Activated CD4-positive, alpha-beta T cell treated with anti-CD3 and anti-CD28 coated beads for 1 hour (primary cell): ENCODE data around the gene SIPA1L3.
"Not testable (repeated sequence)": the region's sequence is repeated elsewhere in the genome, so short reads cannot be mapped to it uniquely, and the experiment has no call there.

ENCODE experiments used
- DNase-seq: peaks from one replicate; pipeline ENCODE4 v3.0.0-alpha.2; 2020

The SIPA1L3 gene

DNA sequence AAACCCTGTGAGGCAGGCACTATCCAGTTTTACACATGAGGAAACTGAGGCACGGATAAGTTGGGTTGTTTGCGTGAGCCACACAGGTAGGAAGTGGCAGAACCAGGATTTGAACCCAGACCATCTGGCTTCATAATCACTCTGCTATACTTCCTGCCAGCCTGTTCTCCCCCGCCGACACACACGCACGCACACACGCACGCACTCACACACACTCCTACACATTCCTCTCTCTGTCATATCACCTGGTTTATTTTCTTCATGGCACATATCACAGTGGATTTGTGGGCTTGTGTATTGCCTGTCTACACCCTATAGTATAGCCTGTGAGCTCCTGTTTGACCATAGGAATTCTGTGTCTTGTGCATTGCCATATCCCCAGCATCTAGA is 140.0 kb downstream of the SIPA1L3 start:
- DNase-seq: no peak

DNA sequence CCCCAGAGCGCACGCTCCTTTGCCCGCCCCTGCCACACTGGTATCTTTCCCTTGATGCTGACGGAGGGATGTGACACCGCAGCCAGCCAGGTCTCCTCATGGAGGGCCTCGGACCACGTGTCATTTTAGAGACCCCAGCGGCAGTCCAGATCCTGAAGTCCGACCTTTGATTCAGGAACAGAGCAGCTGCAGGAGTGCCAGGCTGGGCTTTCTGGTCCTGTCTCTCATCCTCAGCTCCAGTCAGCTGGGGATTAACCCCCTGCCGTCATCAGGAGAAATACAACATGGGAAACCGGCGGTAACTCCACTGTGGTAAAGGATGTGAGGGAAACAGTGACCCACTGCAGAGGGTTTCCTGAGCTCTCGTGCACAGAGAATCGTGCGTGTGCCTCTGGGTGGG is 140.6 kb downstream of the SIPA1L3 start:
- no peak for DNase-seq

DNA sequence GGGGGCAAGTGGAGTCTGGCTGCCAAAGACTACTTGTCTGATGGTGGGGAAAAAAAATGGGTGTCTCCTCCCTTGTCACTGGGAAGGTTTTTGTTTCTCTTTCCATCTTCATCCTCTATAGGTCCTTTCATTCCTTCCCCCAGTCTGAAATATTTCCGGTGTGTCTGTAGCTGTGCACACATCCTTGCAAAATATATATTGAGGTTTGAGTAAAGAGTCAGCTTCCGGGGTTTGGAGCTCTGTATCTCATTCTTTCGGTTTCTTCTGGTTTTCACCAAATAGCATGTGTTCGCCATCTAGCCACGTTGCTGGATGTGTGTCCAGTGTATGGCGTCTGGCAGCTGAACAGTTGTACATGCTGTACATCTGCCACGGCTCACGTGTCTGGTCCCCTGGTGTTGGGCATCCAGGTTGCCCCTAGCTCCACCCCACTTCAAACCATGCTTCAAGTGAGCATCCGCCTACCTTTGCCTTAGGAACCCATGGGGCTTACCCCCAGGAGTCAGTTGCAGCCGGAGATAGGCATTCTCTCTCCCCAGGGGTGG is 142.2 kb downstream of the SIPA1L3 start:
- peak; percentile 31 for DNase-seq

DNA sequence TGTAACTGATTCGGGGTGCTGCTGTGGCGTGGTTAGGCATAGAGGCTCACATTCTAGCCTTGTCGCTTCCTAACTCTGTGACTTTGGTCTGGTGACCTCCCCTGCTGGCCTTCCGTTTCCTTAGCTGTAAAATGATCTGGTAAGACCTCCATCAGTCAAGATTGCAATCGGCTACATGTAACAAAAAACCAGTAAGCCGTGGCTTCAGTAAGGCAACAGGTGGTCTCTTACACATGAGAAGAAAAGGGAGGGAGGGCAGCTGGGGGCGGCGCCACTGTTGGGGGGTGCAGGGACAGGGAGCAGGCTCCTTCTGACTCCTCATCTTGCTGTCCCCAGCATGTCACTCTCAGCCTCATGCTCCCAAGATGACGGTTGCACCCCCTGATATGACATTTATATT is 148.0 kb downstream of the SIPA1L3 start:
- no peak for DNase-seq

DNA sequence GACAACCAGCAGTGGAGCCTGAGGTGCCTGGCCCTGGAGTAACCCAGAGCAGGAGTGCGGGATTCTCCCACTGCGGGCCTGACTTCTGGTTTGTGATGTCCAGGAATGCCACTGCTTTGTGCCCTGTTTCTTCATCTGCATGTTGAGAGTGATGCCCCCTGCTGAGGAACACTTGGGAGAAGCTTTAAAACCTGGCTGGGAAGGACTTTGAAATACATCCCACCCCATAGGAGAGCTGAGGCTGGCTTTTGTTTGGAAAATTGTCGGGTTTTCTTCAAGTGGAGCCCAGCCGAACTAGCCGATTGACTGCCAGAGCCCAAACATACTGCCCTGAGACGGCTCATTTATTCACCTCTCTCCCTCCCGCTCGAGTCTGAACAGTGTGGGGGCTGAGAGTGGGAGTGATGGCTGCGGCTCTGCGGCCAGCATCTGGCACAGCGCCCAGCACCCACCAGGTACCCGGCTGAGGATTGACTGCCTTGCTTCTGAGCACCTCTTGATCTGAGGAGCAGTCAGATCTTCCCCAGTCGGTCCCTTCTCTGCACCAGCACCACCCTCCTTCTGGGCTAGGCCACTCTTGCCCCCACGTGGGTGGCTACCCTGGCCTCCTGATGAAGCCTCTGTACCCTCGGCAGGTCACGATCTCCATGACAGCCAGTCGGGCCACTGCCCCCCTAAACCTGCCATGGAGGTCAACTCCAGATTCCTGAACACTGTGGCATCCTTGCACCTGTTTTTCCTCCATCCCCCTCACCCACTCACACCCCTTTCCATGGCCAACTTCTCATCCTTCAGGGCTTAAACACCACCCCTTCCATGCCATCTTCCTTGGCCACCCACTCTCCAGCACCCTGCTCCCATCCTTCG is 148.9 kb downstream of the SIPA1L3 start:
- DNase-seq: no peak

DNA sequence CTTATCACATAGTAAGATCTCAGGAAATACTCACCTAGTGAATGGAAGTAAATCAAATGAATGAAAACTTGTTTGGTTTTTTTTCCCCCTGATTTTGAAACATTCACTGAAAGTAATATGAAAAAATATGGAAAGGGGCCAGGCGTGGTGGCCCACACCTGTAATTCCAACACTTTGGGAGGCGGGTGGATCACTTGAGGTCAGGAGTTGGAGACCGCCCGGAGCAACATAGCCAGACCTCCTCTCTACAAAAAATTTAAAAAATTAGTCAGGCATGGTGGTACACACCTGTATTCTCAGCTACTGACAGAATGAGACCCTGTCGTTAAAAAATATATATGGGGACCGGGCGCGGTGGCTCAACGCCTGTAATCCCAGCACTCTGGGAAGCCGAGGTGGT is 149.6 kb downstream of the SIPA1L3 start:
- DNase-seq: no peak

DNA sequence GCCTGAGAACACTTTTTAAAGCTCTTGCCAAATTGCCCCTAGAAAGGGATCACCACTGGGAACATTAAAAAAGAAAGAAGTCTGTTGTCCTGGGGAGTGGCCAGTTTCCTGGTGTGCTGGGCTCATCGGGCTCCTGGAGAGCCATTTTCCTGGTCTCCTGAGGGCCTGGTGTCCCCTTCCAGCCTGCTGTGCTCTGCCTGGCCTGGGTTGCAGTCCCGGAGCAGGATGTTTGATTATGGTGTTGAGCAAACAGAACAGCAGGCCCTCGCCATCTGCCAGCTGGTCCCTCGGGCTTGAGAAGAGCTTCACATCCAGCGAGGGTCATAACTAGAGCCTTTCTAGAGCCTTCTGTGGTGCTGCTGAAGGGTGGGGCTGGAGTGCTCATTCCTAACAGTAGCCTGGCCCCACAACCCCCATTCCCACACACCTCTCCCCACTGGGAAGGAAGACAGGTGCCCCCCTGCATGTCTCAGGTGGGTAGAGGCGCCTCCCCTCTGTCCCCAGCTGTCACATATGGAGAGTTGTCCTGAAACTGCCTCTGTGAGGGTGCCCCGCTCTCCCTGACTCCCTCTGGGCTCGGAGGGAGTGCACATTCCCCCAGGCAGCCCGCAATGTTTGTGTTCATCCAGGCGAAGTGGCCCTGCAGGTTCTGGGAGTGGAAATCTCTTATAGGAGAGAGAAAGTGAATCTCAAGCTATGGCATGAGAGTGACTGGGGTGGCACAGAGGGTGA is 151.1 kb downstream of the SIPA1L3 start:
- no peak for DNase-seq

DNA sequence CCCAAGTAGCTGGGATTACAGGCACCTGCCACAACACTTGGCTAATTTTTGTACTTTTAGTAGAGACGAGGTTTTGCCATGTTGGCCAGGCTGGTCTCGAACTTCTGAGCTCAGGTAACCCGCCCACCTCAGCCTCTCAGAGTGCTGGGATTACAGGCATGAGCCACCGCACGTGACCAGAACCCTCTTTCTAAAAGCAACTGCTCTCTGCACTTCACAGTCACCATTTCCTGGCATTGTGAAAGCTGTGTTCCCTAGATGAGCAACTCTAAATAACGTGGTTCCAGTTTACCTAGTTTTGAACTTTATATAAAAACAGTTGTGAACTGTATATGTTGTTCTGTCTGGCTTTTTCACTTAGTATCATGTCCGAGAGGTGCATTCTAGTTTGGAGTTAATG is 152.9 kb downstream of the SIPA1L3 start:
- no peak for DNase-seq

DNA sequence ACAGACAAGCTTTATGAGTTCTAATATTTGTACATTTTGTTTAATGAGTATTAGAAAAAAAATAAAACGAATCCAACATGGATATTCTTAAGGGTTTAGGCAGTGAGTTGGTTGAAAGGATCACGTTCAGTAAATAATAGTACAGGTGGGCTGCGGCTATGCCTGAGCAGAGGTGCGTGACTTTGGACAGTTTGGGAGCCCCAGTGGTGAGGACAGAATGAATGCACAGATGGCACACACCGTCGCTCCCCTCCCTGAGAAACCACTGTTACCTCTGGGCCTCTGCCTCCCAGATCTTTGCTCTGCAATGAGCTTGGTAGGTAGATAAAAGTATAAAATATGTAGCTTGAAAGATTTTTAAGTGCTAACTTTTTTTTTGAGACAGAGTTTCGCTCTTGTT is 153.3 kb downstream of the SIPA1L3 start:
- no peak for DNase-seq

DNA sequence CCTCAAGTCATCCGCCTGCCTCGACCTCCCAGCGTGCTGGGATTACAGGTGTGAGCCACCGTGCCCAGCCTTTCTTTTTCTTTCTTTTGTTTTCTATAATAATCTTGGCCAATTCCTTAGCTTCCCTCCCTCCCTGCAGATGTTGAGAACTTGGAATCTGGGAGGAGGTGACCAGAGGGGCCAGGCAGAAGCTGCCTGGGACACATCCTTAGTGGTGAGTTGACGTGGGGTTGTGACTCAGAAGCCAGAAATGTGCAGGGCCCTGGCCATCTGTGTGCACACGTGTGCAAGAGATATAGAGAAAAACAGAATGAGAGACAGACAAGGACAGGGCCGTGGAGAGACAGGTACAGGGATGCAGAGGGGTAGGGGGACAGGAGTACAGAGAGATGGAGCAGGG is 154.3 kb downstream of the SIPA1L3 start:
- DNase-seq: no peak

DNA sequence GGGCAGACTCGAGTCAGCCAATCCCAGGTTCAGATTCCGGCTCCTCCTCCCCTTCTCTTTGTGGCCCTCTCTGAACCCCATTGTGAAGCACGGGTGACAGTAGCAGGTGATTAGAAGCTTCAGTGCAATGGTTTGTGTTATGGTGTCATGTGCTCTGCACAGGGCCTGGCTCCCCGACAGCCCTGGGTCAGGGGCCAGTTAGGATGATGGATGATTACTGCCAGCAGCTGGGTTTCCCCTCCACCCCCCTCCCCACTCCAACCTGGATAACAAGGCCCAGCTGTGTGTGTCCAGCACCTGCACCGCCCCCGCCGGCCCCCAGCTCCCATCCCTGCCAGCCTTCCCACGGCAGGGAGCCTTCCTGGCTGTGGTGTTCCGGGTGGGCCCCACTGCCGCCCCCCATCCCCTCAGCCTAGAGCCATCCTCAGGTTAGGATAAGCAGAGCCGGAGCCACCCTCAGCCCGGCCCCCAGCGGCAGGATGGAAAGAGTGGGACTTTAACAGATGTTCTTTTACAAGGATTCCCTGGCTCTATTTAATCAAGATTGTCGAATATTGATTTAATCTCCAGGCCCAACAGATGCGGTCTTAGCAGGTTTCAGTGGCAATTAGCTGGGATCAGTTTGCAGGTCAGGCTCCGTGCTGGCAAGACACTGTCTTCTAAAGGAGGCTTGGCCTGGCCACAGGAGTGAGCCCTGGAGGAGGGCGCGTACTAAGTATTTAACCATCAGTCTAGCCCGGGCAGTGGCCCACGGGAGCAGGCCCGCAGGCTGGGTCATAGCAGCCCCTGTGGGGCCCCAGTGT is 156.2 kb downstream of the SIPA1L3 start:
- no peak for DNase-seq

DNA sequence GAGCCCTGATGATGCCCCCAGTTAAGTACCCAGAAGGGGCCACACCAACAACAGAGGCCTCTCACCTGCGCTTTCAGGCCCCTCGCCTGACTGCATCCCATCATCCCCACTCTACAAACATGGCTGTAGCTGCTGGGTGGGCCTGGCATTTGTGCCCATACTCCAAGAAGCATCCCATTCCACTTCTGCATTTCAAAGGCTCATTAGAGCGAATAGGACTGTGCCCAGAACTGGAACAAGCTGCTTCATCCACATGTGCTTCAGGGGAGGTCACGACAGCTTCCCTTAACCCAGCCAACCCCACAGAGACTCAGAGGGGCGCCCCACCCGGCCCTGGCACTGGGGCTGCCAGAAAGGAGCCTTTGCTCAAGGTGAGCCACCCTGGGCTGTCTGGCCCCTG is 156.9 kb downstream of the SIPA1L3 start:
- DNase-seq: no peak

DNA sequence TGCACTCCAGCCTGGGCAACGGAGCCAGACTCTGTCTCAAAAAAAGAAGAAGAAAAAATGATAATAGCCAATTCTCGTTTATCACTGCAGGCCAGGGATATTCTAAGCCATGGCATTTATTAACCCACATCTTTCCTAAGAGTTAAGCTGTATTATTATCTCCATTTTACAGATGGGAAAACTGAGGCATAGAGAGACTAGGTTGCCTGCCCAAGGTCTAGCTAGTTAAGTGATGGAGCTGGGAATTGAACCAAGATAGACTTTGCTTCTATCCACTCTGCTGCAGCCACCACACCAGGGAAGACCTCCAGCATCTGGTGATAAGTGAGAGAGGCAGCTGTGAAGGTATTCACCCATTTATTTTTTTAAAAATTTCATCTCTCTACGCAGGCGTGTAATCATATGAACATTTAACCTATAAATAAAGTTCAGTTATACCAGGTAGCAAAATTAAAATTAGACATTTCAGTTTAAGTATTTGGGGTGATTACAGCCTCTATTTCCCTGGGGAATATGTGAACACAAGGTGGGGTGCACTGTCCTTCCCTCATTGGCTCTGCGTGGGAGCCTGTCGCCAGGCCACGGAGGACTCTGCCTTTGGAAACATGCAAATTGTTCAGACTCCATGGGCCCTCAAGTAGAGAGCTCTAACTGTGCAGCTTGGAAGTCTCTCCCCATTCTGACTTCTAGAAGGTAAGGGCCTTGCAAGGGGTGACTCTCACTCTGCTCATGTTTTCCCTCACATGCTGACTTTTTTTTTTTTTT is 157.8 kb downstream of the SIPA1L3 start:
- no peak for DNase-seq

DNA sequence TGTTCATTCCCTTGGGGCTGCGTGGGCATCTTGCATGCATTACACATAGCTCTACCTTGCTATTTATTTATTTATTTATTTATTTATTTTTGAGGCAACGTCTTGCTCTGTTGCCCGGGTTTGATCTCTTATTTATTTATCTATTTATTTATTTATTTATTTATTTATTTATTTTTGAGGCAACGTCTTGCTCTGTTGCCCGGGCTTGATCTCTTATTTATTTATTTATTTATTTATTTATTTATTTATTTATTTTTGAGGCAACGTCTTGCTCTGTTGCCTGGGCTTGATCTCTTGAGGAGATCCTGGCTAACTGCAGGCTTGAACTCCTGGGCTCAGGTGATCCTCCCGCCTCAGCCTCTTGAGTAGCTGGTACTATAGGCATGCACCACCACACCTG is 158.8 kb downstream of the SIPA1L3 start:
- not testable (repeated sequence) for DNase-seq

DNA sequence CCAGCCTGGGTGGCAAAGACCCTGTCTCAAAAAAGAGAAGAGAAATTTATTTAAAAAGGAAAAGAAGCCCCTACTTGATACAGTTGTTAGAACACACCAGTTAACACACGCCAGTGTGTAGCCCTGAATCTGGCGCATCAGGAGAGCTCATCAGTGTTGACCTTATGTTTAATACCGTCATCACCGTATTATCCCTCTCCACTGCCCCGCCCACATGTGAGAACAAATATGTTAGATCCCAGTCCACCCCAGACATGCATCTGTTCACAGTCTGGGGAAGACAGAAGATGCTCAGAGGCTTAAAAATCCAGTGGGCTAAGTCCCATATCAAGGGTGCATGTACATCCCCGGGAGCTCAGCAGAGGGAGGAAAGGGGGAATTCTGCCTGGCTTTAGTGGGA is 161.8 kb downstream of the SIPA1L3 start:
- DNase-seq: no peak

DNA sequence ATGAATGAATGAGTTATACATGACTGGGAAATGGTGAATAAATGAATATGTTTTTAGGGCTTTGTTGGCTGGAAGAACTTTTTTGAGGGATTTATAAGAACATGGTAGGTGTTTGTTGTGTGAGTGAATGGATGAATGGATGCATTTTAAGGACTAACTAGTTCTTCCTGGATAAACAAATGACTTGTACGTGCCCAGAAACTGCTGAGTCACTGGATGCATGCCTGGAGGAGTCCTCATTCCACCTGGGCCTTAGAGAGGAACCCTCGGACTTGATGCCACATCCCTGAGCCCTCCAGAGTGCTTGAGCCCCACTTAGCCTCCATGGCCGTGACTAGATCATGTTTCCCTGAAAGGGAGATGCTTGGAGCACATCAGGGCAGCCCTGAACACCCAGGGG is 163.6 kb downstream of the SIPA1L3 start:
- DNase-seq: no peak

DNA sequence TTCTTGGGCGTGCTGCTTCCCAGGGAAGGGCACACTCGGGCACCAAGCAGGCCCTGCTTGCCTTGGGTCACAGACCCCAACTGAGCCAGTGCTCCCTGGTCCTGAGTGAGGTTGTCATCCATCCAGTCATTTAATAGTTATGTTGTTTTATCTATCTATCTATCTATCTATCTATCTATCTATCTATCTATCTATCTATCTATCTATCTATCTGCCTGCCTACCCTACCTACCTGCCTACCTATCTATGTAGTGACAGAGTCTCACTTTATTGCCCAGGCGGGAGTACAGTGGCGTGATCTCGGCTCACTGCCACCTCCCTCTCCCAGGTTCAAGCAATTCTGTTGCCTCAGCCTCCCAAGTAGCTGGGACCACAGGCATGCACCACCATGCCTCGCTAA is 164.0 kb downstream of the SIPA1L3 start:
- not testable (repeated sequence) for DNase-seq

DNA sequence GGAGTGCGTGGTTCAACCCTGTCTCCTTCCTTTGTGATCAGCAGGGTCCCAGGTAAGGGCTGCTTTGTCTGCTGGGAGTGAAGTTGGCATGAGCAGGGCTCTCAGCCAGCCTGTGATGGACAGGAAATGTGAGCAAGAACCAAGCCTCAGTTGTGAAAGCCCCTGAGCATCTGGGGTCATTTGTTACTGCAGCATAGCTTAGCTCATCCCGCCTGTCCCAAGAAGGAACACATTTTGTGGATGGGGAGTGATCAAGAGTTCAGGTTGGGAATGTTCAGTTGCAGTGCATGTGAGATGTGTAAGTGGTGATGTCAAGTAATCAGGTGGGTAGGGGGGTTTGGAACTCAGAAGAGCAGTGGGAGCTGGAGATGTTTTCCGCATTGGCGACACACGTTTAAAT is 164.6 kb downstream of the SIPA1L3 start:
- no peak for DNase-seq

DNA sequence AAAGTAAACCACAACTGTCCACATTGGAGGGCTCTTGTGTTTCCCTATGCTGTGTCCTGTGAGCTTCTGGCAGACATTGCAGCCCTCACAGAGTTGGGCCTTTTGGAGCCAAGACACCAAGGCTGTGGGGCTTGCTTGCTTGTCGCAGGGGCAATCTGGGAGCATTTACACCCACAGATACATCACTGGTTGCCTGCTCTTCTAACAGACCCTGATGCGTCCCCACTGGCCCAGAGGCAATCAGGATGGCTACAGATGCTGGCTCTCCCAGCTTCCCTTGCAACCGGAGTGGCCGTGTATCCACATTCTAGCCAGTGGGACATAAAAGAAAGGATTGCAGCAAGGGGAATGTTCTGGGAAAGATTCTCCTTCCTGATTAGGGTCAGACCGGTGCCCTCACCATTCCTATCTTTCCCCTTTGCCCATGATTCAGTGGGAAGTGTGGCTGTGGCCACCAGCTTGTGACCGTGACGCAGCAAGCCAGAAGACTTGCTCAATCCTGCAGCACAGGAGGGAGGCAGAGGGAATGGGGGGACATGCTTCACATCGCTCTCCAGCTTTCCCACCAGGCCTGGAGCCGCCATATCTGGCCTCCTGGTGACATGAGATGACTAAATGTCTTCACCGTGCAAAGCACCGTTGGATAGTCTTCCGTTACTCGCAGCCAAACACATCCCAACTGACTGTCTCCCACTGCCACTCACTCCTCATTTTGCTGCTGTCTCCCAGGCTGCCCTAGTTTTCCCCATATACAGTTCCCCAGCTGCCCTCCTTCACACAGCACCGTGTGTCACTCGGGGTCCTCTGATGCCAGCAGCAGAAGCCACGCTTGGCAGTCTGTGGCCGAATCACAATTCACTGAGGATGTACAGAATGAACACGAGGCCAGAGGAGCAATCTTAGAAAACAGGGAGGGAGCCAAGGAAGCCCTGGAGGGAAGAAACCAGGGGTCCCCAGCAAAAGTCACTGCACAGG is 166.1 kb downstream of the SIPA1L3 start:
- no peak for DNase-seq

DNA sequence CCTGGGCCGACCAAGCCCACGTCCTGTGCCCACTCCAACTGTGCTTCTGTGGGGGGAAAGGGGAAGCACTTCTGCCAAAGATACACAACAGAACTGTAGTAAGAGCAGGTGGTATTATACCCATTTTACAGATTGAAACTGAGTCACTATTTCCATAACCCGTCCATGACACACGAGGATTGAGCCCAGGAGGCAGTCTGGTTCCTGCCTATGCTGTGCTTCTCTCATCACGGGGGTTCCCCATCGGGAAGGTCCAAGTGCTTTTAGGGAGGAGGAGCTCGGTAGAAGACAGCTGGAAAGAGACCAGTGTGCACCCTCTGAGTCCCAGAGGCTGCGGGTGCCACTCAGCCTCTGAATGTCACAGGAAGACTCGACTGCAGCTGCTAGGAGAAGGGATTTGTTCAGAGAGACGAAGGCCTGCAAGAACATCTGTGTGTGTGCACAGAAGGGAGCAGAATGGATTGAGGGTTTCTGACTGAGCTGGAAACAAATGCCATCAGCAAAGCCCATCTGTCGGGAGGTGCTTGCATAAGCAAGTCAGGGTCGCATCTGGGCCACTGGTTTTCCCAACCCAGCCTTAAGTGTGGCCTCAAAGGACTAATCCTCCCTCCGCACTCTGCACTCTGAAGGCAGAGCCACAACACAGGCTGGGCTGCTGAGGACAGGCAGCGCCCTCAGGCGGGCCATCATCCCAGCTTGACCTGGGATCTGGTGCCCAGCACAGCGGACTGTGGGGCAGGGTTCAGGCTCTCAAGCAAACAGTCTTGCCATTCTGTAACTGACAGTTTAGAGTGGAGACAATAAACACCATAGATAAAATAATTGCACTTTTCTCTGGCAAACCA is 167.1 kb downstream of the SIPA1L3 start:
- DNase-seq: no peak
